ENCODE measurements around the gene MAPKAP1.

- TF ChIP-seq POLR2AphosphoS5 (IDR thresholded peaks at IDR 0.05; ENCODE audit: borderline replicate concordance, low read depth, low read length) (no peak), EZH2 (IDR thresholded peaks at IDR 0.05) (no peak), FOXP2 (optimal IDR thresholded peaks at IDR 0.05; ENCODE audit: control extremely low read depth, extremely low read length, insufficient read depth) (no peak)
Observed at GRCh38 chr9:125455132-125455531, 251.9 kb downstream of the MAPKAP1 start.
